BE2C (cell line): ENCODE data around the gene C2orf92.

Experiments
- DNase-seq: peaks from one replicate; pipeline ENCODE4 v3.0.0-alpha.2; 2020
- H3K27me3 ChIP-seq: fragments of 250-450 bp; sonication (Bioruptor Pico); 2 replicates; pipeline ENCODE4 v1.5.1; 2020; ENCODE audit warnings: mild to moderate bottlenecking
- H3K36me3 ChIP-seq: fragments of 250-450 bp; sonication (Bioruptor Pico); 2 replicates; pipeline ENCODE4 v1.5.1; 2020; ENCODE audit warnings: mild to moderate bottlenecking
- H3K4me1 ChIP-seq: fragments of 250-450 bp; sonication (Bioruptor Pico); 2 replicates; pipeline ENCODE4 v1.5.1; 2020
- H3K4me3 ChIP-seq: 2 replicates; pipeline ENCODE4 v1.5.1; 2011; ENCODE audit warnings: low read depth, low read length
- H3K9me3 ChIP-seq: fragments of 250-450 bp; sonication (Bioruptor Pico); 2 replicates; pipeline ENCODE4 v1.5.1; 2020
- CTCF ChIP-seq: IDR thresholded peaks from 2 replicates; pipeline ENCODE4 v1.5.1; 2012; ENCODE audit warnings: mild to moderate bottlenecking, low read depth, low read length

C2orf92 gene

DNA sequence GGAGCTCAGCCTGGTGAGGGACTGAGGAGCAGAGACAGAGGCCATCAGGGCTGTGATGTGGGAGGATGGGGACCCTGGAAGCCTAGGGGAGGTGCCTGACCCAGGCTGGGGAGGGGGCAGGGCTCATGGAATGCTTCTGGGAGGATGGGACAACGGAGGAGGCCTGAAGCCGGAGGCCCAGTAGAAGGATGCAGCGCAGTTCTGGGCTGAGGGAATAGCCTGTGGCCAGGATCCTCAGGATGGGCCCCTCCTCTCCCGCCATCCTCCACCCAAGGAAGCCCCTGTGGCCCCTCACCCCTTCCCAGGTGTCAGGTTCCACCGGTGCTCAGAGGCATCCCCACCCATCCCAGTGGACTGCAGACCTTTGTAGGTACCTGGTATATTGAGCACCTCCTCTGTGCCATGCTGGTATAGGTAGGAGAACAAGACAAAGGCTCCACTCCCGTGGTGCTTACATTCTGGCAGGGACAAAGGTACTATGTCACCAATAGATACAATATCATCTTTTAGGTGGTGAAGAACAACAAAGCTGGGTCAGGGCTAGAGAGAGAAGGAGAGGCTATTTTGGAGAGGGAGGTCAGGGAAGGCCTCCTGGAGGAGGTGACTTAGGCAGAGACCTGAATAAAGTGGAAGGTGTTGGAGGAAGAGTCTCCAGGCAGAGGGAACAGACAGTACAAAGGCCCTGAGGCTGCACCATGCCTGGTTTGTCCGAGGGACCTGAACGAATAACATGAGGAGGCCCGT lies 46.6 kb downstream of the C2orf92 start:
- TF ChIP-seq CTCF = no peak
- Histone ChIP-seq H3K4me1 (no peaks in the 10 kb centered on the region), H3K36me3 (no peaks in the 10 kb centered on the region), H3K27me3 (no peaks in the 10 kb centered on the region), H3K4me3 (no peak overlapping the region), H3K9me3 (no peaks in the 10 kb centered on the region)
- DNase-seq = no peak

GRCh38 chr2:97716695-97717612 lies 47.4 kb downstream of the C2orf92 start:
- no peak for DNase-seq
- no peaks in the 10 kb centered on the region for H3K36me3 ChIP-seq
- no peaks in the 10 kb centered on the region for H3K4me1 ChIP-seq
- H3K4me3 ChIP-seq = no peak overlapping the region
- TF ChIP-seq CTCF = no peak
- no peaks in the 10 kb centered on the region for H3K27me3 ChIP-seq
- no peaks in the 10 kb centered on the region for H3K9me3 ChIP-seq

DNA sequence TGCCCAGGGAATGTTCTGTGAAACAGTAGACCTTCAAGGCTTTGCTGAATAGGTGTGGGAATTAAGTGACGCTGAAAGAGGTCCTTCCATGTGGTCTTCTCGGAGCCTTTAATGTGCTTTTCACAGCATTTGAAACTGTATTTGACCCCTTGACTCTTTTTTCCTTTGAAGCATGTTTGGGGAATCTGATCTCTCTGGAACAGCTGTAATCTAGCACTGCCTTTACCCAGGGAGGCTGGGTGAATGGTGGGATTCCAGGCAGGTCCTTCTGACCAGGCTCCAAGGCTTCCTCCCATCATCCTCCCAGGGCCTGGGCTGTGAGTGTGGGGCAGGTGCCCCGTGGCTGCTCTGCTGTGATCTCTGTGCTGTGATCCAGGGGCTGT lies 48.1 kb downstream of the C2orf92 start:
- no peaks in the 10 kb centered on the region for H3K36me3 ChIP-seq
- no peak for DNase-seq
- H3K27me3 ChIP-seq = no peaks in the 10 kb centered on the region
- no peak overlapping the region for H3K4me3 ChIP-seq
- H3K9me3 ChIP-seq = no peaks in the 10 kb centered on the region
- no peaks in the 10 kb centered on the region for H3K4me1 ChIP-seq
- no peak for TF ChIP-seq CTCF

DNA sequence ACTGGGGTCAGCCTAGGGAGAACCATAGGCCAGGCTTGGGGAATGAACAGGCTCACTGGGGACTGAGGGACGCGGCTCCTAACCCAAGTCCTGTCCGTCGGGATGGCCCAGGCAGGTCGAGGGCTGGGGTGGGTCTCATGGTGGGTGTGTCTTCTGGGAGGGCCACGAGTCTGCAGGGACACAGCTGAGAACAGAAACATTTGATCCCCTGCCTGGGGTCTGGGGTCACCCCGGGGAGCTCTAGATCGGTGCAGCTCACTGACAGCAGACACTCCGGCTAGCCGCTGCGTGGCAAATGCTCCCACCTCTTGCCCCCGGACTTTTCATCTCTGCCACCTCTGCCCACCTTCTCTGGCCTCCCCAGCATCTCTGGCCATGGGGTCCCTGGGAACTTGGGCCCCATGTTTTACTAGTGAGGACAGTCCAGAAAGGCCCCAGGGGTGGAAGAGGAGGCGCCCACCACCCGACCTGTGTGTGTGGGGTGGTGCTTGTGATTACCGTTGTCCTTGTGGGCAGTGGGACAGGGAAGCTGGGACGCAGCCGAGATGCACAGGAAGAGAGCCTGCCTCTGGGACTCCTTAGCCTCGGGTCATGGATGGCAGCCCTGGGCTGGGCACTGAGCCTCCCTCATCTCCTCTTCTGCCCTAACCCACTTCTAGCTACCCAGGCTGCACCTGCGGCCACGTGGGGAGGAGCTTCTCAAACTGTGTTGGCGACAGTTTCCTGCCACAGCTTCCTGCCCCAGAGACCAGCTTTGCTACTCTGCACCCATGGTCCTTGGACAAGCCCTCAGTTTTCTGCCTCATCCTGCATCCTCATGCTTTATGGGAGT lies 48.8 kb downstream of the C2orf92 start:
- DNase-seq = no peak
- H3K36me3 ChIP-seq = no peaks in the 10 kb centered on the region
- H3K27me3 ChIP-seq = no peaks in the 10 kb centered on the region
- H3K4me3 ChIP-seq = no peak overlapping the region
- no peak for TF ChIP-seq CTCF
- H3K4me1 ChIP-seq = no peaks in the 10 kb centered on the region
- H3K9me3 ChIP-seq = no peaks in the 10 kb centered on the region

DNA sequence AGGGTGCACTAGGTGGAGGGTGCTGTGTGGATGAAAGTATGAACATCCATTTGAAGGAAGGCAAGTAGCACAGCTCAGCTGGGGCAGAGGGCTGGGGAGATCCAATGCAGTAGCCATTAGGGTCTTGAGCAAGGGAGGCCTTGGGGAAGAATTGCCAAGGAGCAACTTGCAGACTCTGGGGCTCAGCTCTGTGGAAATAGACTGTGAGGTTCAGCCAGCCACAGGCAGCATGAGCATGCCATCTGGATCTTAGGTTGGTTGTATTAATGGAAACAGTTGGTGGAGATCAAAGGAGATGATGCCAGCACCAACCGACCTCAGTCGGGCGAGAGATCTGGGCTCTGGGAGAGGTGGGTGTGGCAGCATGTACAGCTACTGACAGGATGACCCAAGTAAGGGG lies 49.4 kb downstream of the C2orf92 start:
- Histone ChIP-seq H3K9me3 (no peaks in the 10 kb centered on the region), H3K27me3 (no peaks in the 10 kb centered on the region), H3K4me3 (no peak overlapping the region), H3K36me3 (no peaks in the 10 kb centered on the region), H3K4me1 (no peaks in the 10 kb centered on the region)
- DNase-seq = no peak
- no peak for TF ChIP-seq CTCF
